ENCODE data around the gene UTP15.

DNA sequence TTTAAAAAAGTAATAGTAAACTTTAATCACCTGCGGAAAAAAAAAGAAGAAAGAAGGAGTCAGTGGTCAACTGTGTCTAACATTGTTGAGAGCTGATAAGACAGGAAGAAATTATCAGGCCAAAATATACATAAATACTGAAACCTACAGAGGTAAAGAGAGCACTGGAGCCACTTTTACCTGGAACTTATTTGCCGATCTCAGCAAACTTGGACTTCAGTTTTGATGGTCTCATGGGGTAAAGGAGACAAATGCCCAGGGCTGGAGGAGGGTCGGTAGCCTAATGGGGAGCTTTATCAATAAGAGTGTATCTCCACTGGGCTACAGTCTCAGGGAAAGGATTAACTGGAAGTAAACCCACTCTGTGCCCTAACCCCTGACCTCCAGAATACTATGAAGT lies 33.8 kb downstream of the UTP15 start:
- TF ChIP-seq, protein P1, sequence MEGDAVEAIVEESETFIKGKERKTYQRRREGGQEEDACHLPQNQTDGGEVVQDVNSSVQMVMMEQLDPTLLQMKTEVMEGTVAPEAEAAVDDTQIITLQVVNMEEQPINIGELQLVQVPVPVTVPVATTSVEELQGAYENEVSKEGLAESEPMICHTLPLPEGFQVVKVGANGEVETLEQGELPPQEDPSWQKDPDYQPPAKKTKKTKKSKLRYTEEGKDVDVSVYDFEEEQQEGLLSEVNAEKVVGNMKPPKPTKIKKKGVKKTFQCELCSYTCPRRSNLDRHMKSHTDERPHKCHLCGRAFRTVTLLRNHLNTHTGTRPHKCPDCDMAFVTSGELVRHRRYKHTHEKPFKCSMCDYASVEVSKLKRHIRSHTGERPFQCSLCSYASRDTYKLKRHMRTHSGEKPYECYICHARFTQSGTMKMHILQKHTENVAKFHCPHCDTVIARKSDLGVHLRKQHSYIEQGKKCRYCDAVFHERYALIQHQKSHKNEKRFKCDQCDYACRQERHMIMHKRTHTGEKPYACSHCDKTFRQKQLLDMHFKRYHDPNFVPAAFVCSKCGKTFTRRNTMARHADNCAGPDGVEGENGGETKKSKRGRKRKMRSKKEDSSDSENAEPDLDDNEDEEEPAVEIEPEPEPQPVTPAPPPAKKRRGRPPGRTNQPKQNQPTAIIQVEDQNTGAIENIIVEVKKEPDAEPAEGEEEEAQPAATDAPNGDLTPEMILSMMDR (conservative IDR thresholded peaks at IDR 0.05; ENCODE audit: low read length), result no peak
- no peak for TF ChIP-seq EZH2phosphoT487 (IDR thresholded peaks at IDR 0.05; ENCODE audit: borderline replicate concordance)

Measured in Loucy (cell line).